Measurements from ENCODE around the gene ACY1. TPM values are rescaled to one million over a fixed set of nuclear protein-coding genes. Genes with fewer than 3 reads are reported as not detected.
A peak's percentile ranks its signal among the peaks of the same experiment; 100 is the strongest.

Gene ACY1
- total RNA-seq, 1 donor from 2014 or later, result 58.7 TPM

- peaks cover 3% of the 10 kb centered on the region for H3K36me3 Mint-ChIP-seq (ENCODE audit: low read depth)
- H3K4me1 Mint-ChIP-seq, result no peaks in the 10 kb centered on the region
- intact Hi-C loops (cut with micrococcal nuclease), result no loop called here
- H3K27ac Mint-ChIP-seq, result no peak overlapping the region
- H3K9me3 Mint-ChIP-seq, result no peaks in the 10 kb centered on the region
- no peak for DNase-seq
- no peak overlapping the region for H3K4me3 Mint-ChIP-seq
- H3K27me3 Mint-ChIP-seq, result peaks cover 29% of the 10 kb centered on the region
These were observed 28.6 kb upstream of the ACY1 start for GRCh38 chr3:51954713-51955112.

- H3K27me3 Mint-ChIP-seq, result peaks cover 29% of the 10 kb centered on the region
- no peak within 1 kb of the TSS for H3K27ac Mint-ChIP-seq
- H3K4me3 Mint-ChIP-seq, result no peak within 1 kb of the TSS
- intact Hi-C loops (cut with micrococcal nuclease), result no loop called here
- peaks cover 3% of the 10 kb centered on the region for H3K36me3 Mint-ChIP-seq (ENCODE audit: low read depth)
- H3K4me1 Mint-ChIP-seq, result no peaks in the 10 kb centered on the region
- no peak for DNase-seq
- H3K9me3 Mint-ChIP-seq, result no peaks in the 10 kb centered on the region
These were observed 28.0 kb upstream of the ACY1 start, which contains the start of gene GPR62 for GRCh38 chr3:51955175-51955892. GPR62 (plus strand) TSS chr3:51955381; CDS start chr3:51955653, 272 bp downstream.

GRCh38 chr3:51955893-51956770, 27.2 kb upstream of the ACY1 start:
- DNase-seq, result peak; percentile 74
- intact Hi-C loops (cut with micrococcal nuclease), result no loop called here
- no peak overlapping the region for H3K4me3 Mint-ChIP-seq
- no peak overlapping the region for H3K27ac Mint-ChIP-seq
- H3K36me3 Mint-ChIP-seq (ENCODE audit: low read depth), result peaks cover 3% of the 10 kb centered on the region
- H3K9me3 Mint-ChIP-seq, result no peaks in the 10 kb centered on the region
- H3K4me1 Mint-ChIP-seq, result no peaks in the 10 kb centered on the region
- peaks cover 29% of the 10 kb centered on the region for H3K27me3 Mint-ChIP-seq

- no peak overlapping the region for H3K27ac Mint-ChIP-seq
- no peaks in the 10 kb centered on the region for H3K4me1 Mint-ChIP-seq
- peaks cover 3% of the 10 kb centered on the region for H3K36me3 Mint-ChIP-seq (ENCODE audit: low read depth)
- no peaks in the 10 kb centered on the region for H3K9me3 Mint-ChIP-seq
- no peak overlapping the region for H3K4me3 Mint-ChIP-seq
- H3K27me3 Mint-ChIP-seq, result peaks cover 30% of the 10 kb centered on the region
- no peak for DNase-seq
- intact Hi-C loops (cut with micrococcal nuclease), result no loop called here
These were observed 25.7 kb upstream of the ACY1 start for GRCh38 chr3:51957520-51958205.

GRCh38 chr3:51958603-51959521, 24.5 kb upstream of the ACY1 start:
- Mint-ChIP-seq H3K4me1 (peaks cover 2% of the 10 kb centered on the region), H3K9me3 (no peaks in the 10 kb centered on the region), H3K36me3 (ENCODE audit: low read depth) (peaks cover 3% of the 10 kb centered on the region), H3K27me3 (peaks cover 19% of the 10 kb centered on the region), H3K4me3 (no peak overlapping the region), H3K27ac (no peak overlapping the region)
- intact Hi-C loops (cut with micrococcal nuclease), result no loop called here
- DNase-seq, result no peak

- DNase-seq, result no peak
- Mint-ChIP-seq H3K27me3 (peaks cover 11% of the 10 kb centered on the region), H3K27ac (no peak overlapping the region), H3K4me3 (no peak overlapping the region), H3K9me3 (no peaks in the 10 kb centered on the region), H3K36me3 (ENCODE audit: low read depth) (peaks cover 3% of the 10 kb centered on the region), H3K4me1 (peaks cover 2% of the 10 kb centered on the region)
- intact Hi-C loops (cut with micrococcal nuclease), result no loop called here
These were observed 23.7 kb upstream of the ACY1 start for GRCh38 chr3:51959651-51960050.

GRCh38 chr3:51960386-51960785, 22.9 kb upstream of the ACY1 start:
- Mint-ChIP-seq H3K9me3 (no peaks in the 10 kb centered on the region), H3K27me3 (peaks cover 6% of the 10 kb centered on the region), H3K27ac (no peak overlapping the region), H3K4me1 (peaks cover 4% of the 10 kb centered on the region), H3K36me3 (ENCODE audit: low read depth) (peaks cover 3% of the 10 kb centered on the region), H3K4me3 (no peak overlapping the region)
- DNase-seq, result no peak
- intact Hi-C loops (cut with micrococcal nuclease), result no loop called here

GRCh38 chr3:51961011-51961410, 22.3 kb upstream of the ACY1 start:
- H3K27ac Mint-ChIP-seq, result no peak overlapping the region
- H3K4me1 Mint-ChIP-seq, result peaks cover 9% of the 10 kb centered on the region
- peaks cover 3% of the 10 kb centered on the region for H3K36me3 Mint-ChIP-seq (ENCODE audit: low read depth)
- H3K27me3 Mint-ChIP-seq, result peaks cover 7% of the 10 kb centered on the region
- no peak overlapping the region for H3K4me3 Mint-ChIP-seq
- intact Hi-C loops (cut with micrococcal nuclease), result no loop called here
- no peak for DNase-seq
- H3K9me3 Mint-ChIP-seq, result no peaks in the 10 kb centered on the region

GRCh38 chr3:51961602-51962569, 21.4 kb upstream of the ACY1 start:
- peaks cover 5% of the 10 kb centered on the region for H3K27me3 Mint-ChIP-seq
- H3K27ac Mint-ChIP-seq, result no peak overlapping the region
- no peak for DNase-seq
- intact Hi-C loops (cut with micrococcal nuclease), result no loop called here
- H3K4me1 Mint-ChIP-seq, result peaks cover 9% of the 10 kb centered on the region
- no peak overlapping the region for H3K4me3 Mint-ChIP-seq
- no peaks in the 10 kb centered on the region for H3K9me3 Mint-ChIP-seq
- peaks cover 3% of the 10 kb centered on the region for H3K36me3 Mint-ChIP-seq (ENCODE audit: low read depth)

- H3K4me3 Mint-ChIP-seq, result no peak overlapping the region
- peaks cover 11% of the 10 kb centered on the region for H3K4me1 Mint-ChIP-seq
- intact Hi-C loops (cut with micrococcal nuclease), result no loop called here
- H3K36me3 Mint-ChIP-seq (ENCODE audit: low read depth), result peaks cover 3% of the 10 kb centered on the region
- DNase-seq, result no peak
- peaks cover 5% of the 10 kb centered on the region for H3K27me3 Mint-ChIP-seq
- H3K9me3 Mint-ChIP-seq, result no peaks in the 10 kb centered on the region
- H3K27ac Mint-ChIP-seq, result no peak overlapping the region
These were observed 20.3 kb upstream of the ACY1 start for GRCh38 chr3:51962854-51963530.

GRCh38 chr3:51963951-51964451, 19.3 kb upstream of the ACY1 start:
- Mint-ChIP-seq H3K4me1 (peaks cover 11% of the 10 kb centered on the region), H3K4me3 (no peak overlapping the region), H3K9me3 (no peaks in the 10 kb centered on the region), H3K27ac (no peak overlapping the region), H3K36me3 (ENCODE audit: low read depth) (no peaks in the 10 kb centered on the region), H3K27me3 (peaks cover 5% of the 10 kb centered on the region)
- no peak for DNase-seq
- intact Hi-C loops (cut with micrococcal nuclease), result no loop called here

GRCh38 chr3:51964521-51964920, 18.8 kb upstream of the ACY1 start:
- intact Hi-C loops (cut with micrococcal nuclease), result no loop called here
- H3K9me3 Mint-ChIP-seq, result no peaks in the 10 kb centered on the region
- peaks cover 5% of the 10 kb centered on the region for H3K27me3 Mint-ChIP-seq
- DNase-seq, result no peak
- peaks cover 11% of the 10 kb centered on the region for H3K4me1 Mint-ChIP-seq
- H3K4me3 Mint-ChIP-seq, result no peak overlapping the region
- H3K36me3 Mint-ChIP-seq (ENCODE audit: low read depth), result no peaks in the 10 kb centered on the region
- H3K27ac Mint-ChIP-seq, result no peak overlapping the region

Data from activated CD4-positive, alpha-beta T cell treated with anti-CD3 and anti-CD28 coated beads, Interleukin-2, amount 10 ng/mL, durations not matched to agents 24 days and 14 days (primary cell).